GM19468 (cell line): Measurements from ENCODE around the gene HOXB3.

Source experiments
- ATAC-seq: cut with Tn5 transposase; IDR thresholded peaks from one replicate; pipeline ENCODE4 v1.9.1; 2021; ENCODE audit warnings: mild to moderate bottlenecking, moderate library complexity, moderate number of reproducible peaks; ENCODE audit not compliant: unreplicated experiment; ENCODE audit errors: extremely low read depth

HOXB3 gene

GRCh38 chr17:48613862-48614694 lies 24.0 kb upstream of the HOXB3 start:
- no peak for ATAC-seq

GRCh38 chr17:48612854-48613691 lies 23.0 kb upstream of the HOXB3 start:
- no peak for ATAC-seq

- ATAC-seq: no peak
These were observed 22.4 kb upstream of the HOXB3 start for GRCh38 chr17:48612456-48612853.

DNA sequence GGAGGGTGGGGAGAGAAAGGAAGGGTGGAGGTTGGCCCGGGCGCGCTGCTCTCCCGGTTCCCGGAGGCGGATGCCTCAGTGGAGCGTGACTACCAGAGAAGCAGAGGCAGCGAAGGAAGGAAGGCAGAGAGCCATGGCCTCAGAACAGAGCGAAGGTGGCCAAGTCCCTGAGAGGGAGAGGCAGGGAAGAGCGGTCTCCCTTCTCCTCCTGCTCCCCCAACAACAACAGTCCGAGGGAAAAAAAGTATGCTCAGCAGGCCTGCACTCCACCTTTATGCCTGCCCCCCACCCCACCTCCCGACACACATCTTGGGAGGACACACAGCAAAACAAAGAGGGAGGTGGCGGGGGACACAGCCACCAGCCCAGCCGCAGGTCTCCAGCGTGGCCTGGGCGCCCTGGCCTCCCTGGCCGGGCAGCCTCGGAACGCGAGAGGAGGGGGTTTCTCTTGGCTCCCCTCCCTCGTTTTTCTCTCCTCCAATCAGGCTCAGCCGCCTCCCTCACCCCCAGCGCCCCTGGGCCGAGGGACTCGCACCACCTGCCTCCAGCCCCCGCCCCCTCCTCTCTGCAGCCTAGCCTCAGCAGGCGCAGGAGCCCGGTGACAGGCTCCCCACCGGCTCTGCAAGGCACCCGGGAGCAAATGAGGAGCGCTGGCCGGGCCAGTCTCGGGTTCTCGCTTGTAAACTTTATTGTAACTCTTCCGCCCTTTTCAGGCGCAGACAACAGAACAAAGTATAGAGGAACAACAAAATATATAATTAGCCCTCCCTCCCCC lies 21.8 kb upstream of the HOXB3 start:
- no peak for ATAC-seq

DNA sequence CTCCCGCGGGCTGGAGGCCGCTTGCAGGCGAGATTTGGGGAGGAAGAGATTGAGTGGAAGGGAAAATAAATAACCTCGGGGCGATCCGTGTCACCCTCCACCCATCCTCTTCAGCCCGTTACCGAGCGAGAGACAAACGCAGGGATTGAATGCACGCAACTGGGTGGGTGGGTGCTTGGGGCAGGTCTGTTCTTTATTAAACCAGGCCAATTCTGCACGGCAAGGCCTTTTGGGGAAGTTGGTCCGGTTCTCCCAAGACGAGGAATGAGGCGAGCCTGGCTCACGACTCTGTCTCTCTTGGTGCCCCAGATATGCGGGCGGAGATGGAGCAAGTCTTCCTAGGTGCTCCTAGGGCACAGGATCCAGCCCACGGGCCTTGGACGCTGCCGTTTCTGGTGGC lies 21.2 kb upstream of the HOXB3 start:
- no peak for ATAC-seq

GRCh38 chr17:48610282-48611211 lies 20.5 kb upstream of the HOXB3 start, which contains the start of gene HOXB7:
TSS of gene HOXB7 (minus strand) at chr17:48611017. CDS start at chr17:48610918, 99 bp downstream.
- ATAC-seq: no peak

DNA sequence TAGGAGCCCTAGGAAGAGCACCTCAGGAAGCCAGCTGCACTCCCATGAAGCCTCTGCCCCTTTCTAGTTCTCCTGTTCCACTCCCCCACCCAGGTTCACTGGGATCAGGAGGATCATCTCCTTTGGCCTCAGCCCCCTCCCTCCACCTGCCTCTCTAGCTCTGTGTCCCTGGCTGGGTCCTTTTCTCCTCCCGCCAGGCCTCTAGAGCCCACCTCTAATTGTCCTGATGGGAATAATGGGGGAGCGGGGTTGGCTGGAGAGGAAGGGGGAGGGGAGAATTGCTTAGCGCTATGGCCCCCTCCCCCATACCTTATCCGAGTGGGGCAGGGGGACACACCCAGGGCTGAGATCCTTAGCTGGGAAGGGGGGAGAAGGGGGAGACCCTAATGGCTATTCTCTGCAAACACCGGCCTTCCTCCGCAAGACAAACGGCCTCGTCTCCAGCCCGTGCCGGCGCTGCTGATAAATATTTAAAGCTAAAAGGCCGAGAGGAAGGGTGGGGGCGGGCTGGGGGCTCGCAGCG lies 19.8 kb upstream of the HOXB3 start:
- no peak for ATAC-seq

DNA sequence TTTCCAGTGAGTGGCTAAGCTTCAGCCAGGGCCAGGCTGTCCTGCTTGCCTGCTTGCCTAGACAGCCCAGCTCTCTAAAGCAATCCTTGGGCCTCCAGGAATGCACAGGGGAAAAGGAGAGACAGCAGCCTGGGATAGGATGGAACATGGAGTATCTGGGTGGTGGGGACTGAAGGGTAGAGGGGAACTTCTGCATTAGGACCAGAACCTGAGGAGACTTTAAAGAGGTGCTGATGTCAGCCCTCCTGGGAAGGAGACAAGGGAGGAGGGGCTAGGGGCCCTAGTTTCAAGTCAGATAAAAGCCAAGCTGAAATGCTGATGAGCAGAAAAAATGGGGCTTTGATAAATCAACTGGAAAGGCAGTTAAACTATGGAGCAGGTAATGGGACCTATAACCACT lies 19.0 kb upstream of the HOXB3 start:
- no peak for ATAC-seq

- ATAC-seq: no peak
These were observed 18.4 kb upstream of the HOXB3 start for GRCh38 chr17:48608494-48608834.

DNA sequence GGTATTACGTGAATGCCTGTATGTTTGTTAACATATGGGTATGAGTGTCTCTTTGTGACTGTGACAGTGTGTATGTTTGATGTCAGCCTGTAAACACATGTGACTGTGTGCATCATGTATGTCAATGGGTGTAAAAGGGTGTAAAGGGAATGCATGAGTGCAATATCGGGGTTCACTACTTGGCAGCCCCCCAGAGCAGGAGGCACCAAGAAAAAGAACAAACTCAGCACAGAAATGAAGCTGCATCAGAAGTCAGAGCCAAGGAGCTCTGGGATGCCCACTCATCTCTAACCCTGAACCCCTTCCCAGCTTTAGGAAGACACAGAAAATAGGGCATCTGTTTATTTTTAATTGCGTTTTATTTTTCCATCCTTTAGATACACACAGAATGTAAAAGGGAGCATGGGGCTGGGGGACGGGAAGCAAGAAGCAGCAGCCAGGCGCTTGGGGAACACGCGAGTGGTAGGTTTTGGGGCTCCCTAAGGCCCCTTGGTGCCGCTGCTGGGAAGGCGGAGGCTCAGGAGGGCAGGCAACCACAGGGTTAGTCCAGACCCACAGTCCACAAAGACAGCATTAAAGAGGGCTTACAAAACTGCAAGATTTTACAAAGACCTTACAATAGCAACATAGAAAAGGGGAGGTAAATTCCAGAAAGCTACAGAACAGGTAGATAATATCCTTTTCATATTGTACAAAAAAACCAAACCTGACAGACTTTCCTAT lies 17.0 kb upstream of the HOXB3 start:
- ATAC-seq: no peak

DNA sequence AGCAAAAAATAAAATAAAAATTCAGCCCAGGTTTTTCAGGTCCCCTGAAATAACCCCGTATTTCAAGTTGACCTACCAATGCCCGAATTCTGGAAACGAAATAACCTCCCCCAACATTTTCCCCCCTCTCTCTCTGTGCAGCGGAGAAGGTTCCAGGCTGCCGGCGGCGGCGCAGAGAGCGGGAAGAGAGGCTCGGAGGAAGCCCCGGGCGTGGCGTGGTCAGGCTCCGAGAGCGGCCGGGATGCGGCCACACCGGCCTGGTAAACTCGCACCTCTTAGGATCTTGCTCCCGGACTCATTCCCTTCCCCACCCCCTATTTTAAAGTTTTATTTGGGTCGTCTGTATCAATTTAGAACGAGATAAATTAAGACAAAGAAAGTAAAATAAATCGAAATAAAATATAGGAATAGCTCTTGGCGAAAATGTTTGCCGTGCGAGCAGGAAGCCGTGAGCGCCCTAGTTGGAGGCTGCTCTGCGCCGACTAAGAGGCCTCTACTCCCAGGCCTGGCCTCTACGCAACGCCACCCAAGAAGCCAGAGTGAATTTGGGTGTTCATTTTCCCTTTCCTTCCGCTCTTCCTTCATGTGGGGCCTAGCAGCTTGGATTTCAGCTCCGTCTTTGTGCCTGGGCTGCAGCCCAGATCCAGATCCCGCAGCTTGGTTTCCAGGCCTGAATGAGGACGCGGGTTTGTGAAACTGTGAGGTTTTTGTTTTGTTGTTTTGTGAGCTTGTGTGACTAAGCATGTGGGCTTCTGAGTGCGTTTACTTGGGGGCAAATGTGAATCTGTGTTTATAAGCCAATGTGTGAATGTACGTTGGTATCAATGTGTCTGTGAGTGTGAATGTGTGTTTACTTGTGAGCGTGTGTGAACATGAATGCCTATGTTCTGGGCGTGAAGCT lies 16.2 kb upstream of the HOXB3 start:
- ATAC-seq: no peak

GRCh38 chr17:48605409-48605919 lies 15.4 kb upstream of the HOXB3 start:
- no peak for ATAC-seq

DNA sequence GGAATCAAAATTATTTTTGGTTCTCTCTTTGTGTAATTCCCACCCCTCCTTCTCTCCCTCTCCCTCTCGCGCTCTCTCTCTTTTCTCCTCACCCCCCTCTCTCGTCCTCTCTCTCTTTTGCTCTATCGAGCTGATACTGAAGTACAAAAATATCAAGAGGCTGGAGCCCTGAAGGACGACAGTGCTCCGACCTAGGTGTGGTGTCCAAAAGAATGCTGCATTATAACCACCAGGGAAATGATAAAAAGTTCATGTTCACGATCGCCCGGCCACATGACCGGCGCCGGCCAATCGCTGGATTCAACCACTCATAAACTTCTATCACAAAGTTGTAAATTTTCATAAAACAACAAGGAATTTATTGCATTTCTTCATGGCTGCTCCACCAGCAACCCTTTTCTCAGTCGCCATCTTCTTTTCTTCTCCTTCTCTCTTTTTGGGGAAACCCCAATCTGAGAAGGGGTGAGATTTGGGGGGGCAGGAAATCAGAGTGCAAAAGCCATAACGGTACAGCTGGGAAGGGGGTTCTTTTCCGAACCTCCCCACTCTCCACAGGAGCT lies 14.8 kb upstream of the HOXB3 start, which contains the start of gene HOXB6:
TSS of gene HOXB6 (minus strand) at position 217 of the 560 bp plus-strand sequence. CDS start 6,836 bp downstream, outside the sequence.
- no peak for ATAC-seq

DNA sequence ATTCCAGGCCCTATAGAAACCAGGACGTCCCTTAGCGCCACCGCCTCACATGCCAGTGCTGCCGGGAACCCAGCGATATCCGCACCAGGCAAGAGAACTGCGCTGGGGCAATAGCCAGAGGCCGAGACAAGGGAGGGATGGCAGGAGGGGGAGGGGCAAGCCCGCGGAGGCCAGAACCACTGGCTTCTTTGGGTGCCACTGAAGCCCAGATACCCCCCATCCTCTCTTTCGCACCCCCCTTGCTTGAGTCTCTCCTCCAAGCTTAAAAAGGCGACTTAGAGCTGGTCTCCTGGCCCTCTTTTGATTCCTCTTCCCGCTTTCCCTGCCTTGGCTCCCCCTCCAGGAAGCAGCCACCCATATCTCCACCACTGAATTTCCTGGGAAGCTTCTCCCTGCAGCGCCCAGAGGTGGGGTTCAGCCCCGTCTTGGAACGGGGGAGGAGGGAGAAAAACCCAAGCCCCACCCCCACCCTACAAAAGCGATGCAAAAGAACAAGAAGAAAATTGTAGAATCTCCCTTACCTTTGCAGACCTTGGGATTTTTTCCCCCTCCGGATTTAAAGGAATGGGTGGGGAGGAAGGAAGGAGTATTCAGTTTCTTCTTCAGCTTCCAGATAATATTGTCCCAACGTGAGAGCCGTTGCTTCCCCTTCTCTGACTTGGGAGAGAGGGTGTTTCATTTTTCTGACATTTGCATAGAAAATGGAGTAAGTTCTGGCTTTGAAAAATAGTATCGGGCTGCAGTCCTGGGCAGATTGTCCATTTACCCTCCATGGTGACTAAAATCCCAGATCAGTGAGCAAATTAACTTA lies 14.1 kb upstream of the HOXB3 start:
- no peak for ATAC-seq

- no peak for ATAC-seq
These were observed 11.7 kb upstream of the HOXB3 start for GRCh38 chr17:48601539-48602425.
